OCI-LY3 (cell line): Measurements from ENCODE around the gene NDUFAF5.

Source experiments
- H2AFZ ChIP-seq: fragments of 200-600, 300-600 bp; shearing (Covaris generic); 2 replicates; pipeline ENCODE4 v1.6.0; 2014; ENCODE audit warnings: antibody characterized with exemption, low read depth, low read length
- H3K27ac ChIP-seq: fragments of 200-600, 300-600 bp; sonication (generic); 2 replicates; pipeline ENCODE4 v1.5.1; 2014; ENCODE audit warnings: mild to moderate bottlenecking, low read length, moderate library complexity, mixed read lengths
- H3K27me3 ChIP-seq: fragments of 200-600, 300-600 bp; sonication (generic); 2 replicates; pipeline ENCODE4 v1.6.1; 2014; ENCODE audit warnings: low read depth, low read length, mixed read lengths
- H3K36me3 ChIP-seq: fragments of 200-600, 300-600 bp; sonication (generic); replicated peaks from 2 replicates; pipeline ENCODE3; 2014; ENCODE audit warnings: low read depth, low read length, mixed read lengths
- H3K4me1 ChIP-seq: fragments of 300-600, 200-600 bp; sonication (generic); 2 replicates; pipeline ENCODE4 v1.6.1; 2014; ENCODE audit warnings: low read length, mixed read lengths
- H3K4me2 ChIP-seq: fragments of 200-600, 300-600 bp; sonication (generic); 2 replicates; pipeline ENCODE4 v1.6.1; 2014; ENCODE audit warnings: low read length, mixed read lengths
- H3K4me3 ChIP-seq: fragments of 300-600, 200-600 bp; sonication (generic); 2 replicates; pipeline ENCODE4 v1.5.1; 2014; ENCODE audit warnings: antibody characterized with exemption, mild to moderate bottlenecking, low read length, moderate library complexity
- H3K79me2 ChIP-seq: fragments of 300-600, 200-600 bp; shearing (Covaris generic); 2 replicates; pipeline ENCODE4 v1.6.1; 2014; ENCODE audit warnings: mild to moderate bottlenecking, low read length, mixed read lengths
- H3K9ac ChIP-seq: fragments of 300-600, 200-600 bp; shearing (Covaris generic); 2 replicates; pipeline ENCODE4 v1.6.0; 2014; ENCODE audit warnings: mild to moderate bottlenecking, low read length, moderate library complexity
- H3K9me3 ChIP-seq: fragments of 200-600, 300-600 bp; shearing (Covaris generic); 2 replicates; pipeline ENCODE4 v1.6.1; 2014; ENCODE audit warnings: low read length, mixed read lengths; ENCODE audit not compliant: insufficient read depth
- H4K20me1 ChIP-seq: fragments of 200-600, 300-600 bp; sonication (generic); 2 replicates; pipeline ENCODE4 v1.6.1; 2016; ENCODE audit warnings: low read length, mixed read lengths; ENCODE audit not compliant: insufficient read depth
- EZH2phosphoT487 ChIP-seq: fragments of 200-600 bp; shearing (Covaris generic); IDR thresholded peaks from 2 replicates; pipeline ENCODE4 v1.6.1; 2018; ENCODE audit warnings: antibody characterized with exemption, mixed run types, low read depth
- TF ChIP-seq, protein P1 (sequence below): fragments of 200-600, 300-600 bp; sonication (generic); IDR thresholded peaks from 2 replicates; pipeline ENCODE4 v1.5.1; 2014; ENCODE audit warnings: antibody characterized with exemption, low read length, low read depth

Gene NDUFAF5

DNA sequence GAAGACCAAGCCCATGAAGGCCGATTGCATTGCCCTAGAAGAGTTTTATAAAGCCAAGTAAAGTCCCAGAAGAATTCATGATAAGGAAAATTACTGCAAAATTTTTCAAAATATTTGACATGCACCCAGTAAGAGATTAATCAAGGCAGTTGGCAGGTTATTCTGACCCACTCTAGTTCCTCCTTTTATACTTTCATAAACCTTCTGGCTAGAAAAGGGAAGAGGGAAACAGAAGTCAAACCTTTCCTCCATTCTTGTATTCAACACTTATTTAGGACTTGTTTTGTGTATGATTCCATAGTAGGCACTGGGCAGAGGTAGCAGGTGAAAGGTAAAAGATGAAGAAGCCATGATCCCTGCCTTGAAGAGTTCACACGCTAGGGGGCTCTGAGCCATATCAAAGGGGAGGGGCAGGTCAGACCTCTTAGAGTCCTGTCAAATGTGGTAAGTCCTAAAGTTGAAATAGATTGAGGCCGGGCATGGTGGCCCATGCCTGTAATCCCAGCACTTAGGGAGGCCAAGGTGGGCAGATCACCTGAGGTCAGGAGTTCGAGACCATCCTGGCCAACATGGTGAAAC lies 85.4 kb downstream of the NDUFAF5 start:
- no peaks in the 10 kb centered on the region for H3K4me1 ChIP-seq
- no peak overlapping the region for H3K9ac ChIP-seq
- no peaks in the 10 kb centered on the region for H3K9me3 ChIP-seq
- no peak overlapping the region for H3K4me2 ChIP-seq
- H3K36me3 ChIP-seq = no peaks in the 10 kb centered on the region
- H3K4me3 ChIP-seq = no peak overlapping the region
- peaks cover 31% of the 10 kb centered on the region for H3K27me3 ChIP-seq
- TF ChIP-seq, protein P1, sequence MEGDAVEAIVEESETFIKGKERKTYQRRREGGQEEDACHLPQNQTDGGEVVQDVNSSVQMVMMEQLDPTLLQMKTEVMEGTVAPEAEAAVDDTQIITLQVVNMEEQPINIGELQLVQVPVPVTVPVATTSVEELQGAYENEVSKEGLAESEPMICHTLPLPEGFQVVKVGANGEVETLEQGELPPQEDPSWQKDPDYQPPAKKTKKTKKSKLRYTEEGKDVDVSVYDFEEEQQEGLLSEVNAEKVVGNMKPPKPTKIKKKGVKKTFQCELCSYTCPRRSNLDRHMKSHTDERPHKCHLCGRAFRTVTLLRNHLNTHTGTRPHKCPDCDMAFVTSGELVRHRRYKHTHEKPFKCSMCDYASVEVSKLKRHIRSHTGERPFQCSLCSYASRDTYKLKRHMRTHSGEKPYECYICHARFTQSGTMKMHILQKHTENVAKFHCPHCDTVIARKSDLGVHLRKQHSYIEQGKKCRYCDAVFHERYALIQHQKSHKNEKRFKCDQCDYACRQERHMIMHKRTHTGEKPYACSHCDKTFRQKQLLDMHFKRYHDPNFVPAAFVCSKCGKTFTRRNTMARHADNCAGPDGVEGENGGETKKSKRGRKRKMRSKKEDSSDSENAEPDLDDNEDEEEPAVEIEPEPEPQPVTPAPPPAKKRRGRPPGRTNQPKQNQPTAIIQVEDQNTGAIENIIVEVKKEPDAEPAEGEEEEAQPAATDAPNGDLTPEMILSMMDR = peak; percentile 19
- TF ChIP-seq EZH2phosphoT487 = no peak
- no peak overlapping the region for H3K27ac ChIP-seq
- H3K79me2 ChIP-seq = no peaks in the 10 kb centered on the region
- H2AFZ ChIP-seq = no peak overlapping the region
- no peaks in the 10 kb centered on the region for H4K20me1 ChIP-seq
